OCI-LY3 (cell line): Measurements from ENCODE around the gene RBM22.

Source experiments
- CTCF ChIP-seq: fragments of 200-600, 300-600 bp; sonication (generic); IDR thresholded peaks from 2 replicates; pipeline ENCODE4 v1.5.1; 2014; ENCODE audit warnings: antibody characterized with exemption, low read length, low read depth
- EZH2phosphoT487 ChIP-seq: fragments of 200-600 bp; shearing (Covaris generic); IDR thresholded peaks from 2 replicates; pipeline ENCODE4 v1.6.1; 2018; ENCODE audit warnings: antibody characterized with exemption, mixed run types, low read depth

GRCh38 chr5:150642567-150642927 lies 58.3 kb downstream of the RBM22 start:
- no peak for TF ChIP-seq CTCF
- TF ChIP-seq EZH2phosphoT487 = no peak
